ENCODE measurements around the gene VPS52.

VPS52 gene

DNA sequence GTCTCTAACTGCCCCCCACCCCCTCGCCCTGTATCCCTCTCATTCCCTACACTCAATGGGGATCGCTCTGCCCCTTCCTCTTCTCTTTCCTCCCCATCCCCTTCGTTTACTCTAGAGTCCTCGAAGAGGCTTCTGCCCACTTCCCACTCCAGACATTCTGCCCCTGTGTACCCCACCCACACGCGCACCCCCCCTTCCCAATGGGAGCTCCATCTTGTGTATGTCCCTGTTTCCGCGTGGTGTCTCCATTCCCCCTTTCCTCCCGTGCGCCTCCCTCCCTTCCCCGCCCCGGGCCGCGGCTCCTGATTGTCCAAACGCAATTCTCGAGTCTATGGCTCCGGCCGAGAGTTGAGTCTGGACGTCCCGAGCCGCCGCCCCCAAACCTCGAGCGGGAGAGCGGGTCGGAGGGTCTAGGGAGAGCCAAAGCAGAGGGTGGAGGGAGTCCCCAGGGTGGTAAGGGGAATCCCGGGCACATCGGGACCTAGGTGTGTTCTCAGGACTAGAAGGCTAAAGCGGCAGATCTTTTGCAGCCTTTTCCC lies 64.1 kb downstream of the VPS52 start:
- peak; percentile 71 for DNase-seq

- no peak for DNase-seq
Measured at GRCh38 chr6:33206864-33207551, 64.7 kb downstream of the VPS52 start.

DNA sequence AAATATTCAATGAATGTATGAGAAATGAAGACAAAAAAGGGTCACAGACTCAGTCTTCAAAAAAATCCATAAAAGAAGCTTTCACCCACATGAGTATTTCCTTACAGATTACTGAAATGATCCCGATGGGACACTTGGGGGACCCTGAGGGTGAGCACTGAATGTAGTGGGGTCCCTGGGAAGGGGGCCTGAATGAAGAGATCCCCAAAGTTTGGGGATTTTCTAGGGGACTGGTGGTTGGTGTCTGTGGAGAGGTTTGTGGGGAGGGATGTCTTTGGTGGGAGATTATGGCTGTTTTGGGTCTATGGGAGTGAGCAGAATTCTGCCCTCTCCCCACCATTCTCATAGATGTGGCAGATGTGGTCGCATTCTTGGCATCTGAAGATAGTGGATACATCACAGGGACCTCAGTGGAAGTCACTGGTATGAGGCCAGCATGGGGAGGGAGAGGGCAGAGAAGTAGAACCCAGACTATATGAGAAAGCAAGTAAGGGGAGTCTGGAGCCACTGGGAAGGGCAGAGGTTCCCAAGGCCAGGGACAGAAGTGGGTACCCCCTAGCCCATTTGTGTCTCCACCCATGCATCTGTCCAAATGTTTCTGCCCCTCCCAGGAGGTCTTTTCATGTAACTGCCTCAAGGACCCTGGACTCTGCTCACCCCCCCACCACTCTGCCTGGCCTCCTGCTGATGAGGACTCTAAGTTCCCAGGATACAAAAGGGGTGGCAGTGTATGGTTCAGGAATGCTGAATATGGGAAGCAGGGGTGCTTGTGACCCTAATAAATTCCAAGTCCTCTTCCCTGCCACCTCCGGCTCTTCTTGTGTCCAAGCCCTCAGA lies 65.4 kb downstream of the VPS52 start:
- DNase-seq, result no peak

DNA sequence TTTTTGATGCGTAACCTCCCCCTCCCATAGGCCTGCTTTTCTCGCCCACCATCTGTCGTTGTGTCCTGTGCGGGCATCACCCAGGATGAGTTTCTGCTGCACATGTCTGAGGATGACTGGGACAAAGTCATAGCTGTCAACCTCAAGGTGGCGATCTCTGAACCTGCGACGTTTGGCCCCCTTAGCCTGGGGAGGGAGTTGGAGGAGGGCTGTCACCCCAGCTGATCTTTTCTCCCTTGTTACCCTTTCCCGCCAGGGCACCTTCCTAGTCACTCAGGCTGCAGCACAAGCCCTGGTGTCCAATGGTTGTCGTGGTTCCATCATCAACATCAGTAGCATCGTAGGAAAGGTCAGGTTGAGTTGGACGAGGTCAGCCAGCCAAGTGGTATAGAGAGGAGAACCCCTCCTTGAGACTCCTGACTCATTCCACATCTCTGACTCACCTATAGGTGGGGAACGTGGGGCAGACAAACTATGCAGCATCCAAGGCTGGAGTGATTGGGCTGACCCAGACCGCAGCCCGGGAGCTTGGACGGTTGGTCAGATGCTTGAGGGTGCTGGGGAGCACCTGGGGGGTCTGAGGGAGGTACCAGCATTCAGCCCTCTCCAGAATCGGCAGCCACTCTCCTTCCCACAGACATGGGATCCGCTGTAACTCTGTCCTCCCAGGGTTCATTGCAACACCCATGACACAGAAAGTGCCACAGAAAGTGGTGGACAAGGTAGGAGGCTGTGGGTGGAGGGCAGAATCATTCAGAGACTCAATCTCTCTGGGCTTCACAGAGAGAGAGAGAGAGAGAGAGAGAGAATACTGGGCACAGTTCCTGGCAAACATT lies 66.3 kb downstream of the VPS52 start:
- DNase-seq, result peak; percentile 89

DNA sequence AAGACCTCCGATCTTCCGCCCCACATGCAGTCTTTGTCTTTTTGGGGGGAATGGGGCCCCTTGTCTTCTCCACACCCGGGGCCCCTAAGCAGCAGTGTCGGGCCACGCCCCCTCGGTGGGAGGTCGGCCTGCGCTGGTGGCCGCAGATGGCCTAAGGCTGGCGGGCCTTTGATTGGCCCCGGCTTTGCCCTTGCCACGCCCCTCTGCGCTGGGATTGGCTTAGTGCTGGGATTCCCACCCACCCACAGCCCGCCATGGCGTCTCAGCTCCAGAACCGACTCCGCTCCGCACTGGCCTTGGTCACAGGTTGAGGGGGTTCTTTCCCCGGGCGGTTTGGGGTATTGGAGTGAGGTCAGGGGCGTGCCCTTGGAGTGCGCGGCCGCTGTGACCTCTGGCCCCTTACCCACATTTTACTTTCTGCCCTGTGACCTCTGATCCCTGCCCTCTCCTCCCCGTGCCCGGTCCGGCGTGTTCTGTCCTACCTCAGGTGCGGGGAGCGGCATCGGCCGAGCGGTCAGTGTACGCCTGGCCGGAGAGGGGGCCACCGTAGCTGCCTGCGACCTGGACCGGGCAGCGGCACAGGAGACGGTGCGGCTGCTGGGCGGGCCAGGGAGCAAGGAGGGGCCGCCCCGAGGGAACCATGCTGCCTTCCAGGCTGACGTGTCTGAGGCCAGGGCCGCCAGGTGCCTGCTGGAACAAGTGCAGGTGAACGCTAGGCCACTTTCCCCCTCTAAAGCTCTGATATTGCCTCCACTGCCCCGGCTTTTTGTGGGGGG lies 67.1 kb downstream of the VPS52 start, which contains the start of gene HSD17B8:
Gene HSD17B8, plus strand, starts transcription at position 241 of the 776 bp plus-strand sequence. Its CDS starts 14 bp downstream, at position 255.
- peak; percentile 95 for DNase-seq

- no peak for DNase-seq
Measured at GRCh38 chr6:33204165-33204414, 67.6 kb downstream of the VPS52 start.

GRCh38 chr6:33203443-33204164 lies 68.1 kb downstream of the VPS52 start:
- DNase-seq, result no peak

DNA sequence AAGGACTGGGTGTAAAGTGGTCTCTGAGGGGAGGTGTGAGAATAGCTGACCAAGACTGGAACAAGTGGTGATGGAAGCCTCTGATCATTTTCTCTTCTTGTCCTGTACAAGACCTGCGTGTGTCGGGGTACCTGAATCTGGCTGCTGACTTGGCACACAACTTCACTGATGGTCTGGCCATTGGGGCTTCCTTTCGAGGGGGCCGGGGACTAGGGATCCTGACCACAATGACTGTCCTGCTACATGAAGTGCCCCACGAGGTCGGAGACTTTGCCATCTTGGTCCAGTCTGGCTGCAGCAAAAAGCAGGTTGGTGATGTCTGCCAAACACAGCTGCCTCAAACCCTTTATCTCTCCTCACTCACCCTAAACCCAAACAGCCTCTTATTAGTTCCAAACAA lies 68.9 kb downstream of the VPS52 start:
- DNase-seq, result no peak

GRCh38 chr6:33201935-33202334 lies 69.7 kb downstream of the VPS52 start:
- DNase-seq, result no peak

- peak; percentile 39 for DNase-seq
Measured at GRCh38 chr6:33201147-33201545, 70.5 kb downstream of the VPS52 start.

Measured in islet precursor cell (in vitro differentiated cells).